GM18498 (cell line): Measurements from ENCODE around the gene BTG3.

Experiments
- ATAC-seq: cut with Tn5 transposase; IDR thresholded peaks from one replicate; pipeline ENCODE4 v1.9.1; 2021; ENCODE audit warnings: mild to moderate bottlenecking, moderate library complexity; ENCODE audit not compliant: unreplicated experiment

BTG3 gene

DNA sequence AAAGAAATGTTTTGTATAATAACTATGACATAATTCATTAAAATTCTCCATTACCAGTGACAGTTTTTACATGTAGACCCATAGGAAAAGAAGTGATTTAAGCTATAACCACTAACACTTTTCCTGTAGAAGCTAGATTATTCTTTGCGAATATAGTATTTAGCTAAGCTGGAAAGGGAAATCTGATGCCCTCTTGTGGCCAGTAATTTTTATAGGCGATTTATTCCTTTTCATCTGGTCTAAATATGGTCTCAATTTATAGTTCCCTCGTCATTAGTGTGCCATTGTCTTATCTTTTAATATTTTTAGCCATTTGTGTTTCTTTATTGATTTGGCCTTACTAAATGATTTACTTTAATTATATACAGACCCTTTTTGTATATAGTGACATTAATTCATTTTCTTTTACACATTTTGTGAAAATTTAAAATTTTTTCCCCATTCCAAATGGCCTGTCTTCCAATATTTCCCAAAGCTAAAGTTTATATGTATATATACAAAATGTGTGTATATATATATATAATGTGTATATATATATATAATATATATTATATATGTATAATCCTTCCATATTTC, 26.7 kb downstream of the BTG3 start:
- no peak for ATAC-seq

DNA sequence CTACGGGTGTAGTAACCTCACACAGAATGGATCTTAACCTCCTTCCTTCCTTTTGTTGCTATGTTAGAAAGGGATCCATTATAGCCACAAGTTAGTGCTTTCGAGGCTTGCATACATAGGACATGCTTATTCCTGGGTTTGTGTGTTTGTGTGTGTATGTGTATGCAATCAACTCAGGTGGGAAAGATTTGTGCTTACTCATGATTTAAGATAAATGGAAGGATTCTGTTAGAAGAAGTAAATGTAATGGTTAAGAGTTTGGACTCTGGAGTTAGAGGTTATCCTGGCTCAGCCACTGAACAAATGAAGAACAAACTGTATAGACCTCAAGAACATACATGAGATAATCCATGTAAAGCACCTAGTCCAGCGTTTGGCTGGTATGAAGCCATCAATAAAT, 28.8 kb downstream of the BTG3 start:
- ATAC-seq = no peak

GRCh38 chr21:17580319-17580718, 32.4 kb downstream of the BTG3 start:
- ATAC-seq = no peak

- no peak for ATAC-seq
Measured at GRCh38 chr21:17578876-17579275, 33.8 kb downstream of the BTG3 start.

- ATAC-seq = no peak
Measured at GRCh38 chr21:17578162-17578561, 34.5 kb downstream of the BTG3 start.

- ATAC-seq = no peak
Measured at GRCh38 chr21:17577701-17578100, 35.0 kb downstream of the BTG3 start.

- ATAC-seq = no peak
Measured at GRCh38 chr21:17576080-17576835, 36.4 kb downstream of the BTG3 start.

DNA sequence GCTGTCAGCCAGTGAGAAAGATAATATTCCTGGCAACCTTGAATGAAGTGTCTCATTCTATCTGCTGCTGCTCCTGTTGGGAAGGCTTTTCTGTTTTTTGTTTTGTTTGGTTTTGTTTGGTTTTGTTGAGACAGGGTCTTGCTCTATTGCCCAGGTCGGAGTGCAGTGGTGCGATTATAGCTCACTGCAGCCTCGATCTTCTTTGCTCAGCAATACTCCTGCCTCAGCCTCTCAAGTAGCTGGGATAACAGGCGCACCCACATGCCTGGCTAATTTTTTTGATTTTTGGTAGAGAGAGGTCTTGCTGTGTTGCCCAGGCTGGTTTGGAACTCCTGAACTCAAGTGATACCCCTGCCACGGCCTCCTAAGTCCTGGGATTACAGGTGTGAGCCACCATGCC, 37.6 kb downstream of the BTG3 start:
- no peak for ATAC-seq

- ATAC-seq = no peak
Measured at GRCh38 chr21:17572431-17572830, 40.3 kb downstream of the BTG3 start.

- ATAC-seq = no peak
Measured at GRCh38 chr21:17570786-17571185, 41.9 kb downstream of the BTG3 start.

DNA sequence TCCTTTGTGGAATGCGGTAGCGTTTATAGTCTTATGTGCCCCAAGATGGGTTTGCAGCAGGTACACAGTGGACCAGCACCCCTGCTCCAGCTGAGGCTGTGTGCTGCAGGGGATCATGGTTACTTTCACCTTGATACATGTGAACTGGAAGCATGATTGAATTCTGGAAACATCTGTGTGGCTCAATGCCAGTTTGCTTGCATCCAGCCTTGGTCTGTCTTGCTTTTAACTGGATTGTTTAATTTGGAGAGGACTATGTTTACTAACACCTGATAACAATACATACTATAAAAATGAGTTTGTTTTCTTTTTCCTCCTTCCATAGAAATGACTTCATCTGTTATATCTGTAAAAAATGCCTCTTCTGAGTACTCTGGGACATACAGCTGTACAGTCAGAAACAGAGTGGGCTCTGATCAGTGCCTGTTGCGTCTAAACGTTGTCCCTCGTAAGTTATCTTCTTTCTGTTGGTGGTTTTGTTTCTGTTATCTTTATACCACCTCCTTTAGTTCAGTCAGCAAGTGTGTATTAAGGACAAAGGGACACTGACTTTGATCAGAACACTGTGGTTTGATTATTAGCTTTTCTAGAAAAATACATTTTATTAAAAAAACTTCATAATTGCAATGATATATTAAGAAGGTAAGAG, 52.2 kb downstream of the BTG3 start:
- ATAC-seq = no peak

DNA sequence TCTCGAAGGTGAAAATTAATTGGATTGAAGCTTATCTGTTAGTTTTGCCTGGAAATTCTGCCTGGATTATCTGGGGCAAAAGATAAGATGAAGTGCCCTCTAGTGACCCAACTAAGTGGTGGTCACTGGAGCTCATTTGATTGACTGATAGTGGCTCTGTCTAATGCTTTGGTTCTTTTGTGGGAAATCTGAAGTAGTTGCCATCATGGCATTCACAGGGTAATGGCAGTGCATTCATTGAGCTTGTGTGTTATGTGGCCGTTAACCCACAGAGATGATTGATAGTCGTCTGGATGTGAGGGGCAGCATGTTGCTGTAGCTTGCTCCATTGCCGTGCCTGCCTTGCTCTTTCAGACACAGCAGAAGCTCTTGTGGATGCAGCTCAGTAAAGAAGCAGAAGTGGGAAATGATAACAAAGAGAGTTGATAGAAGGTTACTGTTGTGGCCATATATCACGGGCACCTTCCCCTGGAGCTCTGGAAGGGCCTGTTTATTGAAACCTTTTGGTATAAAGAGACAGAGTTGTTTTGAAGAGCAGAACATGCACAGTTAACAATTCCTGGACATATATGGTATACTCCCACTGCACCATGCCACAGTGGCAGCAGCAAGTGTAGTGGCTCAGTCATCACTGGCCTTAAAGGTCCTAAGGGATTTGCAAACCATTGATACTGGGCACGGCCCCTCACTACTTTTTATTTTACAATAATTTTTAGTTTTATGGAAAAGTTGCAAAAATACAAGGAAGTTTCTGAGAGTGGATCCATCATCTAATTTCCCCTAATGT, 57.8 kb downstream of the BTG3 start:
- ATAC-seq = no peak

GRCh38 chr21:17554120-17554519, 58.6 kb downstream of the BTG3 start:
- no peak for ATAC-seq

- ATAC-seq = no peak
Measured at GRCh38 chr21:17552410-17552809, 60.3 kb downstream of the BTG3 start.

DNA sequence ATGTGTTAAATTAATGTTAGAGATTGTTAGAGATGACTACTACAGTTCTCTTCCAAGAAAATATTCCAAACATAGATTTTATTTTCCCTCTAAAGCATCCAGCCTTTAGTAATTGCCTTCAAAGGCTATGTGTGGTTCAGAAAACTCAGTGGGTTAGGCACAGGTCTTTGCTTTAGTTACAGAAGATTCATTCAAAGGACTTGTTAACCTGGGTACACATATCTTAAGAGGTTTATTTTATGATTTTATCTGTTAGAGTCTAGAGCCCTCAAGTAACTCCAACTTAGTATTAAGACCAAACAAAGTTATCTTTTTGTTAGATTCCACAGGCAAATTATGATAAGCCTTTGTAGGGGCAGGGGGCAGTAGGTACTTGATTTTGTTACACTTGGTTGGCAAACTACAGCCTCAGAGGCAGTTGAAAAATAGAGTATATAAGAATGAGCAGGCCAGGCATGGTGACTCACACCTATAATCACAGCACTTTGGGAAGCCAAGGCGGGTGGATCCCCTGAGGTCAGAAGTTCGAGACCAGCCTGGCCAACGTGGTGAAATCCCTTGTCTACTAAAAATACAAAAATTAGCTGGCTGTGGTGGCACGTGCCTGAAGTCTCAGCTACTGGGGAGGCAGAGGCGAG, 61.9 kb downstream of the BTG3 start:
- no peak for ATAC-seq

DNA sequence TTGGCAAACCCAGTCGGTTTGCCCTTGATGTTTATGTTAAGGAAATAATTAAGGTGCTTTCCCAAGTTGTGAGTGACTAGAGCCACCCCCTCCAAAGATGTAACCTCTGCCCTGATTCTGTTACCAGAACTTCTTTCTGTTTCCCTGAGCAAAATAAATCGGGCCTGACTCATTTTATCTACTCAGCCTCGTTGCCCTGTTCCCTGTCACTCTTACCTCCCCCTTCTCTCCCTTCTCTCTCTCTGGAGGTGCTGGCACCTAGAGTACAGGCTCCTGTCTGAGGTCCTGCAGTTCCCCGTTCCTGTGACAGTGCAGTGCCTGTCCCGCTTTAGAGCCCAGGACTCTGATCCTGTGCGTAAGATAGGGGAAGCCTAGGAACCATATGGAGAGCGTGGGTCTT, 64.4 kb downstream of the BTG3 start:
- no peak for ATAC-seq

GRCh38 chr21:17545007-17545406, 67.7 kb downstream of the BTG3 start:
- ATAC-seq = no peak
